Stimulated activated CD4-positive, alpha-beta T cell treated with anti-CD3 and anti-CD28 coated beads, Interleukin-4, amount 100 ng/mL, for 48 hours (primary cell): ENCODE data around the gene ATP2C1.
"Not testable (repeated sequence)": the region's sequence is repeated elsewhere in the genome, so short reads cannot be mapped to it uniquely, and the experiment has no call there.

Experiments
- DNase-seq, 2 donors: peaks; one replicate each; pipeline ENCODE4 v3.0.0-alpha.2; 2020; ENCODE audit warnings: low read depth in 2 of 2

ATP2C1 gene

GRCh38 chr3:130934442-130935089, 40.7 kb downstream of the ATP2C1 start:
- DNase-seq = no peak

GRCh38 chr3:130935761-130936492, 42.0 kb downstream of the ATP2C1 start:
- DNase-seq = no peak

GRCh38 chr3:130939753-130940152, 45.9 kb downstream of the ATP2C1 start:
- DNase-seq = no peak

- DNase-seq = no peak
Measured at GRCh38 chr3:130941793-130942192, 47.9 kb downstream of the ATP2C1 start.

GRCh38 chr3:130946882-130947281, 53.0 kb downstream of the ATP2C1 start:
- no peak for DNase-seq

- DNase-seq = no peak
Measured at GRCh38 chr3:130948001-130948773, 54.3 kb downstream of the ATP2C1 start.

- no peak for DNase-seq
Measured at GRCh38 chr3:130948929-130949328, 55.0 kb downstream of the ATP2C1 start.

GRCh38 chr3:130950124-130950523, 56.2 kb downstream of the ATP2C1 start:
- no peak for DNase-seq

- DNase-seq = no peak
Measured at GRCh38 chr3:130950641-130951040, 56.8 kb downstream of the ATP2C1 start.

- DNase-seq = no peak
Measured at GRCh38 chr3:130955481-130955880, 61.6 kb downstream of the ATP2C1 start.

GRCh38 chr3:130956281-130956680, 62.4 kb downstream of the ATP2C1 start:
- DNase-seq = no peak

- DNase-seq = no peak
Measured at GRCh38 chr3:130956721-130957120, 62.8 kb downstream of the ATP2C1 start.

GRCh38 chr3:130960139-130960795, 66.4 kb downstream of the ATP2C1 start:
- no peak for DNase-seq

- no peak for DNase-seq
Measured at GRCh38 chr3:130961458-130961857, 67.6 kb downstream of the ATP2C1 start.

GRCh38 chr3:130963444-130963843, 69.6 kb downstream of the ATP2C1 start:
- DNase-seq = no peak

GRCh38 chr3:130963878-130964277, 70.0 kb downstream of the ATP2C1 start:
- DNase-seq = no peak

GRCh38 chr3:130967281-130967680, 73.4 kb downstream of the ATP2C1 start:
- no peak for DNase-seq

GRCh38 chr3:130968221-130968620, 74.3 kb downstream of the ATP2C1 start:
- DNase-seq = no peak

GRCh38 chr3:130969621-130970020, 75.7 kb downstream of the ATP2C1 start:
- DNase-seq = no peak

- no peak for DNase-seq
Measured at GRCh38 chr3:130971208-130971607, 77.3 kb downstream of the ATP2C1 start.

GRCh38 chr3:130972592-130972991, 78.7 kb downstream of the ATP2C1 start:
- DNase-seq = not testable (repeated sequence)

- DNase-seq = no peak
Measured at GRCh38 chr3:130973406-130973805, 79.5 kb downstream of the ATP2C1 start.
